NCI-H2107 (cell line): Measurements from ENCODE around the gene MSL3.
A peak's percentile ranks its signal among the peaks of the same experiment; 100 is the strongest.

ENCODE experiments used
- DNase-seq: peaks from one replicate; lab custom pipeline; 2025; lab: John Stamatoyannopoulos, UW

The MSL3 gene

DNA sequence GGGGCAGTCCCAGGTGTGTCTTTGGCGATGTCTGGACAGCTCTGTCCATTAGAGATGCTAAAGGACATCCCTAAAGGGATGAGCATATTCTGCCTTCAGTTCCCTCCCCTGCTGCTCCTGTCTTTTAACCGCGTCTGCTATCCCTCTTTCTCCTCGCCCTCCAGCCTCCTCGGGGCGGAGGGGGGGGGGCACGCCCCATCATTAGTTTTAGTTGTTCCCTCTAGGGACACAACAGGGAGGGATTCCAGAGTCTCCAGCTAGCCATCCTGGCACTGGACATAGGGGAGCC lies 1.1 kb downstream of the MSL3 start:
- no peak for DNase-seq

GRCh38 chrX:11759461-11760311 lies 1.6 kb downstream of the MSL3 start:
- DNase-seq, result peak; percentile 45

GRCh38 chrX:11760958-11761357 lies 2.9 kb downstream of the MSL3 start:
- no peak for DNase-seq

GRCh38 chrX:11764602-11765067 lies 6.6 kb downstream of the MSL3 start:
- DNase-seq, result no peak

DNA sequence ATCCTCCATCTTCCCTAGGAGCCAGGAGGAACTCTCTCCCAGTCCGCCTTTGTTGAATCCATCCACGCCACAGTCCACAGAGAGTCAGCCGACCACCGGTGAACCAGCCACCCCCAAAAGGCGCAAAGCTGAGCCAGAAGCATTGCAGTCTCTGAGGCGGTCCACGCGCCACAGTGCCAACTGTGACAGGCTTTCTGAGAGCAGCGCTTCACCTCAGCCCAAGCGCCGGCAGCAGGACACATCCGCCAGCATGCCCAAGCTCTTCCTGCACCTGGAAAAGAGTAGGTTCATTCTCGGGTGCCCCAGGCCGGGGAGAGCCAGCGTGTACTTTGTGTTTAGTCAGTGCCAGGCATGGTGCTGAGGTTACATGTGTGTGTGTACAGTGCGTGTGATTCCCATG lies 7.4 kb downstream of the MSL3 start:
- DNase-seq, result no peak

DNA sequence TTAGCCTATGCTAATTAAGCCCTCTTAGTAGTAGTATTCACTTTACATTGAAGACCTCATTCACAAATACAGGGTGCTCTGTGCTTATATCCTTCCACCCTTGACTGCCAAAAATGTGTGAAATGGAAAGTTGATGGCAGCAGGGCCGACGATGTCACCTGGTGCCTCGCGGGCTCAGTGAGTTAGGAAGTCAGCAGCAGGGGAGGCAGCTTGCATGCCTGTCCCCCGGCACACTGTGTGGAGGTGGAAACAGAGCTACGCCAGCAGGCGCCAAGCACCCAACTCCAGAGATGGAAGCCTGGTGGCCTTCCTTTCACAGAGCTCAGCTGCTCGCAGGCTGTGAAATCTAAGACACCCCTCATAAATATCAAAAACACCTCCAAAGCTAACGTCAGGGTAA lies 8.4 kb downstream of the MSL3 start:
- DNase-seq, result no peak

- no peak for DNase-seq
These were observed 10.0 kb downstream of the MSL3 start for GRCh38 chrX:11768039-11768438.

DNA sequence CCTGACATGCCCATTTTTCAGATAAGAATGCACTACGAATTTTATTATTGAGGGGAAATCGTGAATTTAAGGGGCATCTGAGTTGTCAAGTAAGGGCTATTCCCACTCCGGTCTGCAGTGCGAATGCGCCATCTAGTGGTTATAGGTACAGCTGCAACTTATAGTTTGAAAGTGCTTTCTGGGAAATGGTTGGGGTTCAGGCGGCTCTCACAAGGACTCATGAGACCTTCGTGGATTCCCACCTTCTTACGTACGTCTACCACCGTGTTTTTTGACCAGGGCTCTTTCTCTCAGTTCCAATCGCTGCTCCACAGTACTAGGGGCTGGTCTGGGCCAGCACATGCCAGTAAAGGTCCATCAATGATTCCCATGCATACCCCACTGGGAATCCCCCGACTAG lies 12.3 kb downstream of the MSL3 start:
- DNase-seq, result peak; percentile 34

DNA sequence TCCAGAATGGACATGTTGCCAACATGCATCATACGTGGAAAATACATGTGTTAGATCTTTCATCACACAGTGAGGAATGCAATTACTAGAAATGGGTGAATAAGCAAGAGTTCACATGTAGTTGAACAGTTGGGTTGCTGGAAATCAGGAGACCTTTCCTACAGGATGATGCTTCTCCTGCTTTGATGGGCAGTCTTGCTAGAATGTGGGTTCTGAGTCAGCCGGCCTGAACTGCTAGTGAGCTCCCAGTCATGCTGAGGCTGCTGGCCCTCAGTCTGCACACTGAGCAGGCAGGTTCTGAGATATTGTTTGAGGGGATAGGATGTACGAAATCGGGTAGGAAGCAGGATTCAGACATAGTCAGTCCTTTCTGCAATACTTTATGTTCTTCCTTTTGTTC lies 20.2 kb downstream of the MSL3 start:
- DNase-seq, result no peak

GRCh38 chrX:11781133-11781532 lies 23.1 kb downstream of the MSL3 start:
- DNase-seq, result no peak

DNA sequence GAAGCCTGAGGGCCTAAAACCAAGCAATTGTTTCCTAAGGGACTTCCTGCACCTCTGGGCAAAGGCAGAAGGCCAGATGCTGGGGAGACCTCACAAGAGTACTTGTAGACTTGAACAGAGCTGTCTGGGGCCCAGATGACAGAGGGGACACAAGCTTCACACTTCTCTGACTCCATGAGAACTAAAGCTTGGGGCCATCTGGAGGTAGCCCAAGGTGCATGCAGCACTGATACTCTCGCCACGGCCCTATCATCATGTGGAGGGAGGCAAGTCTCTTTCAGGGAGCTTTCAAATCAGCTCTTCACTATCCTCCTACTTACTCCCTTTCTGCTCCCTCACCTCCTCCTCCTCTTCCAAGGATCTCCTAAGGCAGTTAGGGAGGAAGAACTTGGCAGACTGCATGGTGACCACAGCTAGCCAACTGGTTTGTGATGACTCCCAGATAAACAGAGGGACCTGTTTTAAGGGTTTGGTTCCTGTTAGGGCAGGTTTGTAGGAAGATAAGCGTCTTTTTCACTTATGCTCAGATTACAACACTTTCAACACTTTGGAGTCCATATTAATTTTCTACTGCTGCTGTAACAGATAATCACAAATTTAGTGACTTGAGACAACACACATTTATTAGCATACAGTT lies 23.8 kb downstream of the MSL3 start:
- DNase-seq, result no peak

- no peak for DNase-seq
These were observed 26.5 kb downstream of the MSL3 start for GRCh38 chrX:11784543-11784942.

GRCh38 chrX:11786862-11787261 lies 28.8 kb downstream of the MSL3 start:
- no peak for DNase-seq

GRCh38 chrX:11787564-11787963 lies 29.5 kb downstream of the MSL3 start:
- DNase-seq, result no peak

DNA sequence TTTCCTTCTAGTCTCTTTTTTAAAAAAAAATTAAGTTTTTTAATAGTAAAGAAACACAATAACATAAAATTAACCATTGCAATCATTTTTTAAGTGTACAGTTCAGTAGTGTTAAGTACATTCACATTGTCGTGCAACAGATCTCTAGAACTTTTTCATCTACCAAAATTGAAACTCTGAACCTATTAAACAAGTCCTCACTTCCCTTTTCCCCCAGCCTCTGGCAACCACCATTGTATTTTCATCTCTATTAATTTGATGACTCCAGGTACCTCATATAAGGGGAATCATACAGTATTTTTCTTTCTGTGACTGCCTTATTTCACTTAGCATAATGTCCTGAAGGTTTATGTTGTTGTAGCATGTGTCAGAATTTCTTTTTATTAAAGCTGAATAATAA lies 31.8 kb downstream of the MSL3 start:
- no peak for DNase-seq

DNA sequence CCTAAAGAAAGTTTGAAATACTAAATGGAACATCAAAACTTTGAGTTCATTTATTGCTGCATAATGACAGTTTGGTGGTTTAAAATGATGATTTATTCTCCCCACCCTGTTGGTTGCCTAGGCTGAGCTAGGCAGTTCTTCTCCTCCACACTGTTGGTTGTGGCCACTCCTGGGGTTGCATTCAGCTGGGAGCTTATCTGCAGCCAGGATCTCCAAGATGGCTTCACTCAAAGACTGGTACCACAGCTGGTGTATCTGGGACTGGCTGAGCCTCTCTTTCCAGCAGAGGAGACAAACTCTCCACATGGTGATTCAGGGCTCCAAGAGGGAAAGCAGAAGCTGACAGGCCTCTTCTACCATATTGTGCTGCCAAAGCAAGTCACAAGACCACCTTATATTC lies 33.1 kb downstream of the MSL3 start:
- no peak for DNase-seq

DNA sequence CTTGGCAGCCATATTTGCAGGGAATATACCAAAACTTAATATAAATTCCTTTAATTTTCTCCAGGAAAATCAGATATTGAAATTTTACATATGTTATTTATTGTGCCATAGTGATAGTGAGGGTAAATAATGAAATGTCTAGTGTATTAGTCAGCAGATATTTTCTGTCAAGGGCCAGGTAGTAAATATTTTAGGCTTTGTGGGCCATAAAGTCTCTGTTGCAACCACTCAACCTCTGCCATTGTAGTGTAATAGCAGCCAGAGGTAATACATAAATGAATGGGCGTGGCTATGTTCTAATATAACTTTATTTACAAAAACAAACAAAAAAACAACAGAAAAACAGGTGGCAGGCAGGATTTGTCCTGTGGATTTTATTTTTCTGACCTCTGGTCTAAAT lies 33.5 kb downstream of the MSL3 start:
- no peak for DNase-seq

DNA sequence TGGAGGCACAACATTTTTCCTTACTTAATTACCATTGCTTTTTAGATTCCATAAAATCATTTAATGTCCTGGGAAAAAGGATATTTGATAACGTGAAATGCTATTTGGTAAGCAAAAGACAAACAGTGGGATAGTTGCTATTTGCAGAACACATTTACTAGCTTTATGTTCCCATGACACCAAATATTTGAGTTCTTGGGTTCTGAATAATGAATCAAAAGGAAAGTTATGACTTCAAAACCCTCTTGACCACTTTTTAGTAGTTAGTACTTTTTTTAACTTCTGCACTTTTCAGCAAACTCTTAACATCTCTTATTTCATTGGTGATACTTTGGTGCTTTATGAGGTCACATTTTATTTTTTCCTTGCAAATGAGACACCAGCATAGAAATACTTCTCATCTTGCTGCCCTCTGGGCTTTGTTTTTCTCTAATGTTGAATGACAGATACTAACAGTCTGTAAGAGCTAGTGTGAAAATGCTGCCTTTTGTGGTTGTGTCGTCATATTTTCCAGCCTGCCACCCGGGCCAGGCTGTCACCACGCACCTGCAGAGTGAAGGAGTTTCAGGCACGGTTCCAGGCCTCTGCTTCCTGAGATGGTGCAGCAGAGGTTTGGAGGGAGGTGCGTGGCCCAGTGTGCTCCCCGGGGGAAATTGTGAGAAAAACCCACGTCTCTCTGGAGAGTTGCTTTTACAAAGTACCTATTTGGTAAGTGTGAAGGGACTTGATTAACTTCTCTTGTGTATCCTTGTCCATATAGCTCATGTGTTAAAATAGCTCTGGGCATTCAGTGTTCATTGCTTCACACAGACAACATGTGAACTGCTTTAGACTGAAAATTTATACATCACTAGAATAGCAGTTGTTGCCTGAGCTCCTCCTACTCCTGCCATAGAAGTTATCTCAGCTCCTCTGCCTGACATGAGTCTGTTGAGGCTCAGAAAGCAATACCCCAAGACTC lies 34.7 kb downstream of the MSL3 start:
- no peak for DNase-seq

- DNase-seq, result no peak
These were observed 35.7 kb downstream of the MSL3 start for GRCh38 chrX:11793734-11794133.

DNA sequence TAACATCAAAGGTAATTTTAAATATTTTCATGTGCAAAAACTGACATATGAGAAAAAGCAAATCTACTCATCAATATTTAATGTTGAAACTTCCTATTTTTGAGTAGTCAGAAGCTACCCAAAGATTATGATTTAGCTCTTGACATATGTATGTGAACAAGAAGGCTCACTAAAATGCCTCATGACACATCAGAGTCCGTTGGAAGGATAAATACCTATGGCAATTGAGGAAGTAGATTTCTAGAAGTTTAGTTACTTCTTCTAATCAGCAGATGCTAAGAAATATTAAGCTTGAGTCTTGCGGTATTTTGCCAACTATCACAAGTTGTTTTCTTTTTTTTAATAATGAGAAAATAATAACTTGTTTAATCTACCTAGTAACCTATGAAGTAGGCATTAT lies 55.3 kb downstream of the MSL3 start:
- DNase-seq, result no peak
